Measurements from ENCODE around the gene CCK.

DNA sequence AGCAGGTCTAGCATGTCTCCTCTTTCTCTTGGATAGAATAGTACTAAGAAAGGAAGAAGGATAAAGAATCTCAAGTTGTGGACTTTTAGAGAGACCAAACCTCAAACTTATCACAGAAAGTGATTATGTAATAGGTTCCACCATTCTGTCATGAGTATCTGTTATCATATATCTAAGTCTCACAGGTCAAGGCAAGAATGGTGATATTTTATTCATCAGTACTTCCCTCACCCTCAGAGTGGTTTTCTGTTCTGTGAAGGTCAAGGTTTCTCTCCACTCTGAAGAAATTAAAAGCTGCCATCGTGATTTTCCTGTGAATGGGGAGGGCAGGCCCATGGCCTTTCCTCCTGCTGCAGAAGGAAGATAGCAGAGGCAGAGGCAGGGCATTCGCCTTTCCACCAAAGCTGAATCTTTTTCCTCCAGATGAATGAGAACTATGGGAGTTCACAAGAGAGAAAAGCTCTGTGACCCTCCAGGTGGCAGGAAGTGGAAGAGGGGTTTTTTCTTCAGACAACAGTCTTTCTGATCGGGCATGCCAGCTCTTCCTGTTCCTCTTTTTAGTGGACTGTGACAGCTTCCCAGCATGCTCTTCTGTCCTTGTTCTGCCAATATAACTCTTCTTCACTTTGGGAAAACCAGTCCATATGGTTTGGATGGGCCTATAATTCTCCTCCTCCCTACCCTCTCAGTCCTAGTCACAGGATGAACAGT lies 37.1 kb upstream of the CCK start:
- TF ChIP-seq, protein P1, sequence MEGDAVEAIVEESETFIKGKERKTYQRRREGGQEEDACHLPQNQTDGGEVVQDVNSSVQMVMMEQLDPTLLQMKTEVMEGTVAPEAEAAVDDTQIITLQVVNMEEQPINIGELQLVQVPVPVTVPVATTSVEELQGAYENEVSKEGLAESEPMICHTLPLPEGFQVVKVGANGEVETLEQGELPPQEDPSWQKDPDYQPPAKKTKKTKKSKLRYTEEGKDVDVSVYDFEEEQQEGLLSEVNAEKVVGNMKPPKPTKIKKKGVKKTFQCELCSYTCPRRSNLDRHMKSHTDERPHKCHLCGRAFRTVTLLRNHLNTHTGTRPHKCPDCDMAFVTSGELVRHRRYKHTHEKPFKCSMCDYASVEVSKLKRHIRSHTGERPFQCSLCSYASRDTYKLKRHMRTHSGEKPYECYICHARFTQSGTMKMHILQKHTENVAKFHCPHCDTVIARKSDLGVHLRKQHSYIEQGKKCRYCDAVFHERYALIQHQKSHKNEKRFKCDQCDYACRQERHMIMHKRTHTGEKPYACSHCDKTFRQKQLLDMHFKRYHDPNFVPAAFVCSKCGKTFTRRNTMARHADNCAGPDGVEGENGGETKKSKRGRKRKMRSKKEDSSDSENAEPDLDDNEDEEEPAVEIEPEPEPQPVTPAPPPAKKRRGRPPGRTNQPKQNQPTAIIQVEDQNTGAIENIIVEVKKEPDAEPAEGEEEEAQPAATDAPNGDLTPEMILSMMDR (IDR thresholded peaks at IDR 0.05 in 4 of 5, conservative IDR thresholded peaks at IDR 0.05 in 1 of 5), result no peak
- TF ChIP-seq POLR2A (IDR thresholded peaks at IDR 0.05), result no peak

Data from gastrocnemius medialis (tissue), 4 donors.